Activated CD4-positive, alpha-beta T cell treated with anti-CD3 and anti-CD28 coated beads for 36 hours (primary cell): ENCODE results near the gene TMEM106B. TPM values are rescaled to one million over a fixed set of nuclear protein-coding genes. Genes with fewer than 3 reads are reported as not detected.
"Not testable (repeated sequence)": the region's sequence is repeated elsewhere in the genome, so short reads cannot be mapped to it uniquely, and the experiment has no call there.

Experiments
- ATAC-seq: fragments of 200-7000 bp; cut with Tn5 transposase; one replicate; pipeline ENCODE4 v1.10.0; 2021; ENCODE audit warnings: mild to moderate bottlenecking, moderate library complexity
- CTCF ChIA-PET: fragments of 350-600 bp; sonication (Branson Sonifier 250); formaldehyde crosslinking; loops from one replicate; lab custom pipeline; 2021; ENCODE audit warnings: antibody characterized with exemption; lab: Charles Lee
- POLR2A ChIA-PET: fragments of 350-600 bp; sonication (Branson Sonifier 250); formaldehyde crosslinking; loops from one replicate; lab custom pipeline; 2021; ENCODE audit warnings: antibody characterized with exemption, inconsistent platforms; lab: Charles Lee
- DNase-seq: peaks from one replicate; pipeline ENCODE4 v3.0.0-alpha.2; 2020
- H3K27ac Mint-ChIP-seq: one replicate; pipeline ENCODE4 v1.8.0; 2021; ENCODE audit warnings: mixed read lengths
- H3K27me3 Mint-ChIP-seq: one replicate; pipeline ENCODE4 v1.8.0; 2021; ENCODE audit warnings: mixed read lengths
- H3K36me3 Mint-ChIP-seq: one replicate; pipeline ENCODE4 v1.8.0; 2021; ENCODE audit warnings: low read depth, mixed read lengths
- H3K4me1 Mint-ChIP-seq: one replicate; pipeline ENCODE4 v1.8.0; 2021; ENCODE audit warnings: mixed read lengths
- H3K4me3 Mint-ChIP-seq: one replicate; pipeline ENCODE4 v1.8.0; 2021; ENCODE audit warnings: mild to moderate bottlenecking, moderate library complexity, mixed read lengths
- H3K9me3 Mint-ChIP-seq: one replicate; pipeline ENCODE4 v1.8.0; 2021; ENCODE audit warnings: low read depth, mixed read lengths
- intact Hi-C, 2 experiments: fragments of 100-400 bp; cut with DNase I in 1 of 2; cut with micrococcal nuclease in 1 of 2; formaldehyde crosslinking; loops; one replicate each; pipeline versions ENCODE4 v1.14.2 to v1.15.1; 2022 to 2024; cut with DNase I, micrococcal nuclease
- total RNA-seq, 2 experiments: library from RNA; stranded (reverse); gene quantifications; one replicate each; pipeline ENCODE4 v1.2.3, GENCODE V29; 2021

Gene TMEM106B
- total RNA-seq, 2 experiments from 2014 or later: 21.6 to 25.3 TPM

DNA sequence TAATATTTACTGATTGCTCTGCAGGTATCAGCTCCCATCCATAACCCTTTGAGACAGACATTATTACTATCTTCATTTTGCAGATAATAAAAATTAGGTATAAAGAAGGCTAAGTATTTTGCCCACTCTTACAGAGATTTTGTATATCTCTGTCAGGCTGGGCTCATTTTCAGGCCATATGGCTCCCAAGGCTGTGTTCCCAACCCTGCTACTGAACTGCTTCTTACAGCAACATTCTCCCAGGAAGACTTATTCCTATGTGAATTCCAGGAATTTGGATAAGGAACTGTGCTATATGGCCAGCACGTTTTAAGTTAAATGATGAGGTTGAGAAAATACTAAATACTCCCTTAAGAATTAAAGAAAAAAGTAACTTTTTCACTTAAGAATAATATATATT, 1.9 kb upstream of the TMEM106B start:
- H3K27ac Mint-ChIP-seq: no peak overlapping the region
- no peak for DNase-seq
- no peak overlapping the region for H3K4me3 Mint-ChIP-seq
- H3K4me1 Mint-ChIP-seq: peaks cover 22% of the 10 kb centered on the region
- H3K36me3 Mint-ChIP-seq: peaks cover 3% of the 10 kb centered on the region
- H3K27me3 Mint-ChIP-seq: no peaks in the 10 kb centered on the region
- ChIA-PET POLR2A (no interaction called here), CTCF (interaction anchor here (1.1 kb wide), 1 partner anchor 144 kb away, joined by 3 read pairs; no protein-coding TSS in a partner anchor)
- ATAC-seq: no peak
- H3K9me3 Mint-ChIP-seq: no peaks in the 10 kb centered on the region
- intact Hi-C loops: no loop called here

DNA sequence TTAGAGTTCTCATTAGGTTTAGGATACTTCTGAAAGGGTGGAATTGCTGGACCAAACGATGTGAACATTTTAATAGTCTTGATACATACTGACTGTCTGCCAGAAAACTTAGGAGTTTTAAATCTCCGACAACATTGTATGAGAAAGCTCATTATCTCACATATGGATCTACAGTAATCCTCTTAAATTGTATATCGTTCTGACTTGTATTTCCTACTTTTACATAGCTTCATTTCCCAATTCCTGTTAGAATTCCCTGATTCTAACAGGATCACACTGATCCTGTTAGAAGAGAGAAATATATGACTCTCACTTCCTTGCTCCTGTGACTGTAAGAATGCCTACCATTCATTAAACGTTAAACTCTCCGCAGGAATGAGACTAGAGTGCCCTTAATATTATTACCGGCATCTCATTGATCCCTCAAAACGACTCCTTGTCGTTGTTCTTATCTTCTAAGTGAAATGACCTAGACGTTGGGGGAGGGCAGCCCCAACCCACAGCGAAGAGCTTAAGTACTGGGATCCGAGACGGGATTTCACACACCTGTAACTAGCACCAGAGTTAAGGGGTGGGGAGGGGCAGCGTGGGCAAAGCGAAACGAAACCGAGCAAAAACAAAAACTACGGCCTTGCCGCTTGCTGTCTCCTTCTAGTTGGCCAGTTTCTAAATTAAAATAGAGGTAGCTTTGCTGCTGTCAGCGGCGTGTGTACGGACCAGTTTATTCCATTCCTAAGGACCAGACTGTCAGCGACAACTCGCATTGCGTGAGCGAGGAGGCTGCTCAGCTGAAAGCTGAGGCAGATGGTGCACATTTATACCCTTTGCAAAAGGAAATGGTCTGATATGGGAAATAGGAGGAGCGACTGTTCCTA, 678 bp upstream of the TMEM106B start:
- Mint-ChIP-seq H3K9me3 (no peaks in the 10 kb centered on the region), H3K36me3 (peaks cover 7% of the 10 kb centered on the region), H3K4me1 (peaks cover 27% of the 10 kb centered on the region), H3K27ac (peak overlapping the region; percentile 89), H3K4me3 (peak overlapping the region; percentile 98), H3K27me3 (no peaks in the 10 kb centered on the region)
- POLR2A ChIA-PET: interaction anchor here (0.6 to 1.2 kb wide), 3 partner anchors 13 to 47 kb away, joined by 3 read pairs; no protein-coding TSS in a partner anchor
- ATAC-seq (peak; percentile 24), DNase-seq (no peak)
- CTCF ChIA-PET: interaction anchor here (0.7 to 0.8 kb wide), 2 partner anchors 77 to 87 kb away, joined by 3 read pairs; no protein-coding TSS in a partner anchor
- intact Hi-C loops: loop anchor here (1.0 to 10.0 kb wide), 7 partner anchors 47 to 1270 kb away; partner anchors contain the start of genes PHF14 (in 1 of the 2) and VWDE (in 1 of the 2)

DNA sequence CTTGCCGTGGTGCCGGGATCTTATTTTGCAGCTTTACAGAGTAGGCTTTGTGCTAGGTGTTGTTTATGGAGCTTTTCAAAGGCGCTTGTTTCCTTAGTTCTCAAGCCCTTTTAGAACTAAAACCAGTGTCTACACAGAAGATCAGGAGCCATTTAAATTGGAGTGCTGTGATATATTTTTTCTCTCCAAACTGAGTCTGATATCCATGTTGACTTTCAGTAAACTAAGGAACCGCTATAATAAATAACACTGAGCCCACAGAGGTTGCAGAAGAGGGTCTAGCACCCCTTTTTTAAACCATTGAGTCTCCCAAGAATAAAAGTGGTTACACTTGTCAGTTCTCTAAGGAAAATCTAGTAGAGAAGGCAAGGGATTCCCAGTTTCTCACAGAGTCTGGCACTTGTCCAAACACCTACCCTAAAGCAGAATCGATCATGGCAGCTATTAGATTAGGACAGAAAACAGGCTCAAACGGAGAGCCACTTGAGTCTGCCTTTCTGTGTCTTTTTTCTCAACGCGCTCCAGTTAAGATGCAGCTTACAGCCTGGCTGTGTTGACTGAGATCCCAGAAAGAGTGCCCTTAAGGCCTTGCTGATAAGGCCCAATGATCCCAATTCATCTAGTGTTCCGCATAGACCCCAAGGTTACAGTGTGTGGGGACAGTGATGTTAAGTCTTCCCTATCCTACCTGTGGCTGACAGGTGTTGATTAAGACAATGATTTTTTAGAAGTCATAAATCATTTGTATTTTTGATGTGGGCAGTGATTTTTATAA, 804 bp downstream of the TMEM106B start:
- Mint-ChIP-seq H3K27me3 (no peaks in the 10 kb centered on the region), H3K9me3 (no peaks in the 10 kb centered on the region), H3K4me1 (peaks cover 34% of the 10 kb centered on the region), H3K4me3 (peak overlapping the region; percentile 98), H3K36me3 (peaks cover 21% of the 10 kb centered on the region), H3K27ac (peak overlapping the region; percentile 100)
- intact Hi-C loops: loop anchor here (1.0 to 10.0 kb wide), 7 partner anchors 45 to 1272 kb away; partner anchors contain the start of genes PHF14 (in 1 of the 2) and VWDE (in 1 of the 2)
- POLR2A ChIA-PET: no interaction called here
- CTCF ChIA-PET: interaction anchor here (0.8 to 1.2 kb wide), 2 partner anchors 33 to 85 kb away, joined by 3 to 4 read pairs; no protein-coding TSS in a partner anchor
- ATAC-seq (no peak), DNase-seq (peak; percentile 16)

DNA sequence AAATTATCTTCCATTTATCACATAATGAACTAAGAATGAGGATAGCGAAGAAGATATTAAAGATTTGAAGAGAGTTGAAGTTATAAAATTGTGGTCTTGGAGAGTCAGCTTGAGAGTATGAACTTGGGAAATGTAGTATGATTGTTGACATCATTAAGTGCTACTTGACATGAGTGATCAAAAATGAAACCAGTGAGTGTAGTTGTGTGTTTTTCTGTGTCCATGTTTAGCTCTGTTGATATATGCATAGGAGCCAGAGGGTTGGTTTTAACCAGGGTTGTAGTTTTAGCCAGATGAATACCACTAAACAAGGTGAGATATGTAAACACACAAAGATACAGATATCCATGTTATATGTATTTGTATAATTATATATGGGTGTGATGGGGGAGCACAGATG, 6.2 kb downstream of the TMEM106B start:
- Mint-ChIP-seq H3K4me3 (no peak overlapping the region), H3K9me3 (no peaks in the 10 kb centered on the region), H3K36me3 (peaks cover 53% of the 10 kb centered on the region), H3K27ac (peak overlapping the region; percentile 6), H3K27me3 (no peaks in the 10 kb centered on the region), H3K4me1 (peaks cover 46% of the 10 kb centered on the region)
- ATAC-seq (peak; percentile 55), DNase-seq (no peak)
- intact Hi-C loops: loop anchor here in 1 of 2 experiments (10.0 kb wide), 1 partner anchor 1243 kb away; the partner anchor contains the start of gene PHF14
- ChIA-PET POLR2A (interaction anchor here (0.7 kb wide), 1 partner anchor 74 kb away, joined by 4 read pairs; no protein-coding TSS in a partner anchor), CTCF (no interaction called here)

DNA sequence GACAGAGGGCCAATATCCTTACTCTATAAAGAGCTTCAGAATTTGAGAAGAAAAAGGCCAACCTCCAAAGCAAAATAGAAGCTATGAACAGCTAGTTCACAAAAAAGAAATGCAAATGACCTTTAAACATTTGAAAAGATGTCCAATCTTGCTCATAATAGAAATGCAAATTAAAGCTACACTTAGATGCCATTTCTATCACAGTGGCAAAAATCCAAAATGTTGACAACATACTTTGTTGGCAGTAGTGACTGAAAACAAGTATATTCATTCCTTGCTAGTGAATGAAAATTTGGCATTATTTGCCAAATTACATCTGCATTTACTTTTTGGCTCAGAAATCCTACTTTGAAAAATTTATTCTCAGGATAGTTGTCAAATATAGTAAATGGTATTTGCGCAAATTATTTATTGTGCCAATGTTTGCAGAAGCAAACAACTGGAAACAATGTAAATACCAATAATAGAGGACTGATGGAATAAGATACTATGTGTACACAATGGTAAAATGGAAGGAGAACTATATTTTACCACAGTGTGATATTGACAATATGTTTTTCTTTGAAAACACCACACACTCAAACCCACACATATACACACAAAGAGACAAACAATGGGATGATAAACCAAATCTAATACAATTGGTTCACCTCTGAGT, 9.4 kb downstream of the TMEM106B start:
- H3K9me3 Mint-ChIP-seq: peaks cover 2% of the 10 kb centered on the region
- peaks cover 67% of the 10 kb centered on the region for H3K36me3 Mint-ChIP-seq
- ChIA-PET POLR2A (no interaction called here), CTCF (interaction anchor here (1.1 kb wide), 1 partner anchor 9 kb away, joined by 3 read pairs; no protein-coding TSS in a partner anchor)
- DNase-seq (no peak), ATAC-seq (no peak)
- intact Hi-C loops: no loop called here
- H3K27ac Mint-ChIP-seq: no peak overlapping the region
- peaks cover 48% of the 10 kb centered on the region for H3K4me1 Mint-ChIP-seq
- H3K4me3 Mint-ChIP-seq: no peak overlapping the region
- no peaks in the 10 kb centered on the region for H3K27me3 Mint-ChIP-seq

DNA sequence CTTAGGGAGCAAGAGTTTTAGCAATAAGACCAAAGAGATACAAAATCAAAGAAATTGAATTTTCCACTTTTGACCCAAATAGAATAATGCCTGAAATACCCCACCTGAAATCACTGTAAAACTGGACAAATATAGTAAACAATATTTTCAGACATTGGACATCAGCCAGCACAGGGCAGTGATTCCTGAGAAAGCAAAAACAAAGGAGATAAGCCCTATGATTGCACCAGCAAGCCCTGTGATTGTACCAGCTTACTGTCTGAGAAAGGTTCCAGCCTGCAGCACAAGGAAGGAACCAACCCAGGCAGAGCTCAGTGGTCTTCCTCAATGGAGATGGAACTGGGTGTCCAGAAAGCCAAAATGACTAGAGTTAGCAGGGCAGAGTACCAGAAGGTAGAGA, 10.3 kb downstream of the TMEM106B start:
- peaks cover 54% of the 10 kb centered on the region for H3K4me1 Mint-ChIP-seq
- H3K27ac Mint-ChIP-seq: no peak overlapping the region
- no peaks in the 10 kb centered on the region for H3K27me3 Mint-ChIP-seq
- DNase-seq (no peak), ATAC-seq (no peak)
- H3K9me3 Mint-ChIP-seq: peaks cover 5% of the 10 kb centered on the region
- intact Hi-C loops: no loop called here
- H3K4me3 Mint-ChIP-seq: no peak overlapping the region
- H3K36me3 Mint-ChIP-seq: peaks cover 66% of the 10 kb centered on the region
- CTCF ChIA-PET: interaction anchor here (0.6 kb wide), 1 partner anchor 24 kb away, joined by 3 read pairs; no protein-coding TSS in a partner anchor
- POLR2A ChIA-PET: interaction anchor here (0.6 kb wide), 1 partner anchor 109 kb away, joined by 4 read pairs; no protein-coding TSS in a partner anchor

DNA sequence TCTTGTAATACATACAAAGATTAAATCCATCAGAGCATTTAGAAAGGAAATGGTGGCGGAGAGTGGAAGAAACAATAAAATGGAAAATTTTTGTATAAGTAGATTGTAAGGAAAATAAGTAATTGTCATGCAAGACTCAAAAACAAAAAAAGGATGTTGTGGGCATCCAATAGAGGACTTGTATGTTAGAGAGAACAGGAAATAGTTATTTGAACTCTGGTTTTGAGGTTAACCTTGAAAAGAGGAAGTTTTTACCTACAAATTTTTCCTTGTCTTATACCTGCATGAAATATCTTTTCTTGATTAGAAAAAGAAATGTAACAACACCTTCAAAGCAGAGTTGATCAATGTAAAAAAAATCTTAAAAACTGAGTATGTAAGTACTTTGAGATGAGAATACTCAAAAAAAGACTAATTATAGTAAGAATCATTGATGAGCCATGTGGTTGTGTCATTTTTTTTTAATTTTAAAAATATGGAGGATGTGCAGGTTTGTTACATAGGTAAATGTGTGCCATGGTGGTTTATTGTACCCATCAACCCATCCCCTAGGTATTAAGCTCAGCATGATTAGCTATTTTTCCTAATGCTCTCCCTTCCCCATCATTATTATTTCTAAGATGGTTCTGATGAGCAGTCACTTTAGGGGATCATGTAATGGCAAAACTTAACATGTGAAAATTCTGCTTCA, 11.9 kb downstream of the TMEM106B start:
- ATAC-seq (peak; percentile 64), DNase-seq (no peak)
- H3K4me1 Mint-ChIP-seq: peaks cover 45% of the 10 kb centered on the region
- H3K4me3 Mint-ChIP-seq: no peak overlapping the region
- POLR2A ChIA-PET: interaction anchor here (0.6 kb wide), 1 partner anchor 12 kb away, joined by 3 read pairs; no protein-coding TSS in a partner anchor
- CTCF ChIA-PET: interaction anchor here (1.0 kb wide), 1 partner anchor 9 kb away, joined by 4 read pairs; no protein-coding TSS in a partner anchor
- peaks cover 6% of the 10 kb centered on the region for H3K9me3 Mint-ChIP-seq
- intact Hi-C loops: no loop called here
- peak overlapping the region; percentile 82 for H3K27ac Mint-ChIP-seq
- H3K27me3 Mint-ChIP-seq: no peaks in the 10 kb centered on the region
- H3K36me3 Mint-ChIP-seq: peaks cover 58% of the 10 kb centered on the region

DNA sequence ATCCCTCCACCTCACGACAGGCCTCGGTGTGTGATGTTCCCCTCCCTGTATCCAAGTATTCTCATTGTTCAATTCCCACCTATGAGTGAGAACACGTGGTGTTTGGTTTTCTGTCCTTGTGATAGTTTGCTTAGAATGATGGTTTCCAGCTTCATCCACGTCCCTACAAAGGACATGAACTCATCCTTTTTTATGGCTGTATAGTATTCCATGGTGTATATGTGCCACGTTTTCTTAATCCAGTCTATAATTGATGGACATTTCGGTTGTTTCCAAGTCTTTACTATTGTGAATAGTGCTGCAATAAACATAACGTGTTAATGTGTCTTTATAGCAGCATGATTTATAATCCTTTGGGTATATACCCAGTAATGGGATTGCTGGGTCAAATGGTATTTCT, 13.9 kb downstream of the TMEM106B start:
- H3K4me3 Mint-ChIP-seq, H3K9me3 Mint-ChIP-seq, DNase-seq, POLR2A ChIA-PET, H3K27me3 Mint-ChIP-seq, intact Hi-C loops, ATAC-seq, H3K27ac Mint-ChIP-seq, CTCF ChIA-PET: not testable (repeated sequence)
- H3K36me3 Mint-ChIP-seq: peaks cover 44% of the 10 kb centered on the region
- H3K4me1 Mint-ChIP-seq: peaks cover 48% of the 10 kb centered on the region

DNA sequence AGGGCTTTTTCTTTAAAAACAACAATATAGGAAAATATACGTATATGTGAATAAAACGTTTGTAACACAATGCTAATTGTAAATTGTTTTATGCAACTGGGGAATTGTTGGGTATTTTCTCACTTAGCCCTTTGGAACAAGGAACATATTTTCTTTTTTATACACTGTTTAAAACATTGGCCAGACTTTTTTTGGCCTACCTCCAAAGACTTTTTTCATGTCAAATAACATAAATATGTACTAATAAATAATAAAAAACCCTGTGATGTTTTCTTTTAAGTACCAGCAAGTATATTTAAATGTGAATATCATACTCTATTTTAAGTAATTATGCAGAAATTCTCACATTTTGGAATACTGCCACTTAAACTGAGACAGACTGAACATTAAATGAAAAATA, 15.7 kb downstream of the TMEM106B start:
- peaks cover 33% of the 10 kb centered on the region for H3K36me3 Mint-ChIP-seq
- no peaks in the 10 kb centered on the region for H3K27me3 Mint-ChIP-seq
- intact Hi-C loops: no loop called here
- ChIA-PET CTCF (no interaction called here), POLR2A (no interaction called here)
- no peak overlapping the region for H3K27ac Mint-ChIP-seq
- no peak for DNase-seq
- no peak overlapping the region for H3K4me3 Mint-ChIP-seq
- peaks cover 6% of the 10 kb centered on the region for H3K9me3 Mint-ChIP-seq
- H3K4me1 Mint-ChIP-seq: peaks cover 36% of the 10 kb centered on the region
- ATAC-seq: no peak

DNA sequence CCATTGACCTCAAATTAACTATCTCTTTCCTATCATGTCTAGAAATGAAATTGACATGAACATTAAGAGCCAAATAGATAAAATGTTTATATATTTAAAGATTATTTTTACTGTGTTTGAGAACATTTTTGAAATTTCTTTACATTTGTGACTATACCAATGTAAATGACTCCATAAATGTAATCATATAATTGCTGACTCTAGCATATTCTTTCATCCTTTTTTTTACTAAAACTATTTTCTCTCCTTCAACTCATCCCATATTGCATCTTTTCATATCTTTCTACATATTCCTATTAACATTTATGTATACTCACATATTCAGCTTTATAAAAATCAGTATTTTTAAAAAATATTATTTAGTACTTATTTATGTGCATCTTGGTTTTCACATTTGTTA, 16.9 kb downstream of the TMEM106B start:
- no peak overlapping the region for H3K4me3 Mint-ChIP-seq
- intact Hi-C loops: no loop called here
- H3K36me3 Mint-ChIP-seq: peaks cover 32% of the 10 kb centered on the region
- CTCF ChIA-PET: interaction anchor here (1.7 kb wide), 1 partner anchor 223 kb away, joined by 3 read pairs; no protein-coding TSS in a partner anchor
- no peak for DNase-seq
- no peak for ATAC-seq
- no peaks in the 10 kb centered on the region for H3K27me3 Mint-ChIP-seq
- POLR2A ChIA-PET: no interaction called here
- H3K4me1 Mint-ChIP-seq: peaks cover 25% of the 10 kb centered on the region
- H3K27ac Mint-ChIP-seq: no peak overlapping the region
- H3K9me3 Mint-ChIP-seq: peaks cover 6% of the 10 kb centered on the region
